H1 (cell line): ENCODE measurements around the gene CD300LB. TPM values are rescaled to one million over a fixed set of nuclear protein-coding genes. Genes with fewer than 3 reads are reported as not detected.

ENCODE experiments used
- CTCF ChIA-PET: fragments of 300-600 bp; sonication (Branson Sonifier 250); formaldehyde crosslinking; loops from one replicate; lab custom pipeline; 2021; ENCODE audit not compliant: partially characterized antibody; lab: Charles Lee
- POLR2A ChIA-PET: fragments of 300-600 bp; sonication (Branson Sonifier 250); formaldehyde crosslinking; loops from one replicate; lab custom pipeline; 2021; ENCODE audit warnings: inconsistent platforms; ENCODE audit not compliant: partially characterized antibody; lab: Charles Lee
- DNase-seq, 2 experiments: peaks; one replicate each; pipeline versions ENCODE4 v3.0.0 to v3.0.0-alpha.2; 2010 to 2022; ENCODE audit warnings: low spot score in 2 of 2, low read depth in 1 of 2, mixed read lengths in 1 of 2
- FAIRE-seq: peaks from 2 replicates; lab custom pipeline; 2011; peaks lifted over from hg19 to GRCh38; lab: Jason Lieb, UNC
- H2AFZ ChIP-seq: 2 replicates; pipeline ENCODE4 v1.8.1; 2012; ENCODE audit warnings: low read length, inconsistent platforms
- H2AK5ac ChIP-seq: 2 replicates; pipeline ENCODE4 v1.6.1; 2013; ENCODE audit warnings: low read depth, low read length
- H2BK120ac ChIP-seq: replicated peaks from 2 replicates; pipeline ENCODE3; 2013; ENCODE audit warnings: low read depth, low read length, inconsistent platforms
- H2BK12ac ChIP-seq: 2 replicates; pipeline ENCODE4 v1.6.1; 2013; ENCODE audit warnings: low read depth, low read length
- H2BK15ac ChIP-seq: 2 replicates; pipeline ENCODE4 v1.6.1; 2013; ENCODE audit warnings: low read length
- H2BK20ac ChIP-seq: 2 replicates; pipeline ENCODE4 v1.6.1; 2013; ENCODE audit warnings: low read length
- H2BK5ac ChIP-seq: 2 replicates; pipeline ENCODE4 v1.6.1; 2013; ENCODE audit warnings: low read depth, low read length
- H3K14ac ChIP-seq: 2 replicates; pipeline ENCODE4 v1.6.1; 2013; ENCODE audit warnings: inconsistent platforms; ENCODE audit not compliant: insufficient read length
- H3K18ac ChIP-seq: 2 replicates; pipeline ENCODE4 v1.6.1; 2013; ENCODE audit warnings: low read length; ENCODE audit errors: extremely low read depth
- H3K23ac ChIP-seq: 2 replicates; pipeline ENCODE4 v1.6.1; 2013; ENCODE audit warnings: inconsistent platforms; ENCODE audit not compliant: insufficient read length
- H3K23me2 ChIP-seq: 2 replicates; pipeline ENCODE4 v1.6.1; 2013; ENCODE audit warnings: low read depth, low read length
- H3K27ac ChIP-seq: 2 replicates; pipeline ENCODE4 v1.6.1; 2011; ENCODE audit warnings: low read depth, low read length, inconsistent platforms
- H3K27me3 ChIP-seq, 4 experiments: replicated peaks in 1 of 4; 1 replicate in 1 of 4; 2 replicates in 3 of 4; pipeline versions ENCODE4 v1.6.1 to v1.8.1; 2011 to 2013; ENCODE audit warnings: low read length in 3 of 4, mild to moderate bottlenecking in 3 of 4, inconsistent platforms in 2 of 4, mixed read lengths in 2 of 4, moderate library complexity in 1 of 4; ENCODE audit not compliant: control insufficient read depth in 3 of 4, insufficient read depth in 3 of 4; ENCODE audit errors: extremely low read depth in 1 of 4
- H3K36me3 ChIP-seq, 4 experiments: 2 replicates each; pipeline versions ENCODE4 v1.6.1 to v1.8.1; 2011 to 2013; ENCODE audit warnings: mild to moderate bottlenecking in 4 of 4, low read length in 3 of 4, moderate library complexity in 2 of 4, control low read depth in 1 of 4, inconsistent platforms in 1 of 4; ENCODE audit not compliant: insufficient read depth in 4 of 4, control insufficient read depth in 2 of 4
- H3K4ac ChIP-seq: replicated peaks from 2 replicates; pipeline ENCODE3; 2013; ENCODE audit warnings: low read length, low read depth, mixed read lengths, inconsistent platforms; ENCODE audit not compliant: insufficient read length
- H3K4me1 ChIP-seq, 4 experiments: replicated peaks in 1 of 4; 1 replicate in 1 of 4; 2 replicates in 3 of 4; pipeline versions ENCODE4 v1.6.1 to v1.8.1; 2011 to 2013; ENCODE audit warnings: low read length in 3 of 4, inconsistent platforms in 2 of 4, mixed read lengths in 1 of 4; ENCODE audit not compliant: insufficient read depth in 4 of 4, control insufficient read depth in 3 of 4
- H3K4me2 ChIP-seq, 2 experiments: 2 replicates each; pipeline versions ENCODE4 v1.6.1 to v1.8.1; 2011 to 2013; ENCODE audit warnings: low read depth in 2 of 2, low read length in 2 of 2, control low read depth in 1 of 2, inconsistent platforms in 1 of 2, mild to moderate bottlenecking in 1 of 2; ENCODE audit not compliant: insufficient read depth in 1 of 2
- H3K4me3 ChIP-seq, 4 experiments: fragments of 200-600, 300-600 bp in 1 of 4; sonication (generic), shearing (Covaris generic), sonication (Bioruptor Twin) in 1 of 4; 2 replicates each; pipeline versions ENCODE4 v1.5.1 to v1.8.1; 2011 to 2016; ENCODE audit warnings: low read length in 4 of 4, low read depth in 3 of 4, control low read depth in 2 of 4, inconsistent platforms in 2 of 4, mild to moderate bottlenecking in 2 of 4, mixed read lengths in 1 of 4, moderate library complexity in 1 of 4; ENCODE audit not compliant: insufficient read depth in 2 of 4; ENCODE audit errors: extremely low read depth in 1 of 4
- H3K56ac ChIP-seq: replicated peaks from 2 replicates; pipeline ENCODE3; 2013; ENCODE audit warnings: low read depth, mild to moderate bottlenecking, mixed read lengths, low read length, inconsistent platforms; ENCODE audit not compliant: insufficient read length
- H3K79me1 ChIP-seq: 2 replicates; pipeline ENCODE4 v1.6.1; 2013; ENCODE audit warnings: low read depth, low read length, control low read depth
- H3K79me2 ChIP-seq, 2 experiments: 2 replicates each; pipeline versions ENCODE4 v1.6.1 to v1.8.1; 2012 to 2013; ENCODE audit warnings: low read length in 2 of 2, mild to moderate bottlenecking in 2 of 2, inconsistent platforms in 1 of 2; ENCODE audit not compliant: insufficient read depth in 2 of 2, control insufficient read depth in 1 of 2
- H3K9ac ChIP-seq, 4 experiments: replicated peaks in 1 of 4; 1 replicate in 1 of 4; 2 replicates in 3 of 4; pipeline versions ENCODE4 v1.6.1 to v1.8.1; 2011 to 2013; ENCODE audit warnings: low read depth in 3 of 4, low read length in 3 of 4, control low read depth in 2 of 4, mild to moderate bottlenecking in 2 of 4, moderate library complexity in 2 of 4, inconsistent platforms in 1 of 4; ENCODE audit errors: extremely low read depth in 1 of 4
- H3K9me3 ChIP-seq, 2 experiments: 2 replicates each; pipeline versions ENCODE4 v1.6.1 to v1.8.1; 2012 to 2013; ENCODE audit warnings: mild to moderate bottlenecking in 2 of 2, moderate library complexity in 2 of 2, control low read depth in 1 of 2, inconsistent platforms in 1 of 2, low read depth in 1 of 2, low read length in 1 of 2, mixed read lengths in 1 of 2; ENCODE audit not compliant: insufficient read depth in 2 of 2
- H4K20me1 ChIP-seq, 2 experiments: replicated peaks in 1 of 2; 2 replicates each; pipeline versions ENCODE3 to v1.8.1; 2011 to 2013; ENCODE audit warnings: inconsistent platforms in 2 of 2, low read length in 2 of 2, mild to moderate bottlenecking in 1 of 2; ENCODE audit not compliant: insufficient read depth in 2 of 2, control insufficient read depth in 1 of 2
- H4K5ac ChIP-seq: 2 replicates; pipeline ENCODE4 v1.6.1; 2013; ENCODE audit warnings: low read length, low read depth, mixed read lengths, inconsistent platforms; ENCODE audit not compliant: insufficient read length
- H4K8ac ChIP-seq: 2 replicates; pipeline ENCODE4 v1.8.0; 2013; ENCODE audit warnings: mild to moderate bottlenecking, moderate library complexity, low read length, inconsistent platforms; ENCODE audit not compliant: insufficient read depth; ENCODE audit errors: extremely low read depth
- H4K91ac ChIP-seq: replicated peaks from 2 replicates; pipeline ENCODE3; 2013; ENCODE audit warnings: low read length, mixed read lengths, inconsistent platforms; ENCODE audit not compliant: insufficient read length
- CTBP2 ChIP-seq: IDR thresholded peaks from 2 replicates; pipeline ENCODE4 v1.7.0; 2011; ENCODE audit warnings: borderline replicate concordance, mild to moderate bottlenecking, moderate library complexity, mixed read lengths, low read length; ENCODE audit not compliant: insufficient read depth, insufficient read length
- CTCF ChIP-seq, 3 experiments: IDR thresholded peaks; 1 replicate in 2 of 3; 2 replicates in 1 of 3; pipeline versions ENCODE4 v1.5.1 to v1.6.1; 2011; ENCODE audit warnings: low read length in 3 of 3, mild to moderate bottlenecking in 3 of 3, inconsistent platforms in 2 of 3, low read depth in 1 of 3, moderate library complexity in 1 of 3; ENCODE audit not compliant: insufficient read depth in 1 of 3; ENCODE audit errors: control extremely low read depth in 1 of 3
- KDM5A ChIP-seq: fragments of 200-600 bp; IDR thresholded peaks from 2 replicates; pipeline ENCODE4 v1.7.1; 2012; ENCODE audit warnings: mild to moderate bottlenecking, low read length, inconsistent platforms, mixed read lengths
- NANOG ChIP-seq: IDR thresholded peaks from 2 replicates; pipeline ENCODE4 v1.6.1; 2011; ENCODE audit warnings: low read length, low read depth, mild to moderate bottlenecking, inconsistent platforms; ENCODE audit not compliant: insufficient read depth, poor library complexity, severe bottlenecking
- POLR2AphosphoS5 ChIP-seq: IDR thresholded peaks from 2 replicates; pipeline ENCODE4 v1.6.1; 2011; ENCODE audit warnings: low read depth, low read length
- TAF7 ChIP-seq: optimal IDR thresholded peaks from 2 replicates; pipeline ENCODE3; 2011; ENCODE audit warnings: low read depth, mild to moderate bottlenecking, inconsistent platforms, low read length, moderate library complexity, borderline replicate concordance
- ZNF274 ChIP-seq: IDR thresholded peaks from 2 replicates; pipeline ENCODE4 v1.7.0; 2012; ENCODE audit warnings: low read length, borderline replicate concordance; ENCODE audit errors: extremely low read depth
- WGBS, 2 experiments: shearing (Covaris generic) in 1 of 2; methylation state at CpG; one replicate each; pipeline versions ENCODE4 v1.1.6 to v1.1.7; 2013 to 2015; ENCODE audit warnings: low lambda C conversion rate in 2 of 2, mixed read lengths in 2 of 2, inconsistent platforms in 1 of 2, low coverage in 1 of 2, missing lambda C conversion rate in 1 of 2; ENCODE audit not compliant: insufficient replicate concordance in 2 of 2, insufficient coverage in 1 of 2, insufficient read length in 1 of 2; ENCODE audit errors: extremely low coverage in 1 of 2, missing lambda C conversion rate in 1 of 2; 5-methylcytosine and 5-hydroxymethylcytosine counted together
- polyA plus RNA-seq, 7 experiments: library from polyadenylated mRNA; depleted of rRNA in 3 of 7; stranded (reverse) in 5 of 7; unstranded in 2 of 7; fragments of >200 nt in 5 of 7; fragments of 200-250 nt in 2 of 7; gene quantifications; 1 replicate in 5 of 7; 2 replicates in 1 of 7; 4 replicates in 1 of 7; pipeline versions ENCODE4 v1.2.1 to v1.2.3, GENCODE V29; 2011 to 2013; ENCODE audit warnings: missing spikeins in 2 of 7, mixed read lengths in 2 of 7
- total RNA-seq: library from RNA; stranded (reverse); fragmentation: NEBNext Ultra II Directional; extraction: Animal tissue kit (Norgen Biotek cat#: 25700); gene quantifications from 2 replicates; pipeline ENCODE4 v1.2.1, GENCODE V29; 2021

Gene CD300LB
- total and polyA plus RNA-seq, 2 of the 8 experiments (the other 6 are each of a cell fraction or from before 2014, with no cell fraction given) = not detected

DNA sequence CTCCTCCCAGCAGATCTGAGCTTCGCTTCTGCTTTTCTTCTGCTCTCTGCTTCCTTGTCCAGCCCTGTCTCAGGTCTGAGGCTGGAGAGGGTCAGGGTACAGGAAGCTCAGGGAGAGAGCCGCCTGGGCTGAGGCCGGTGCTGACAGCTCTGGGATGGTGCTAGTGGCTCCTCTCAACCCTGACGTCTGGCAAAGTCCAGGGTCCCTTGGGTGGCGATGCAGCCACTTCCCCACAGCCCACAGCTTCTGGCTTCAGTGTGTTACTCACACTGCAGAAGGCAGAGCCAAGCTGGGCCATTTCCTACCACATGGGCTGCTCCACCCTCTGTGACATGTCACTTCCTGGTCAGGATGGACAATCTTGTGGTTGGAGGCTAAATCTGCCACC, 14.6 kb upstream of the CD300LB start, which contains the start of gene CD300C:
CD300C (minus strand) TSS at position 273 of the 388 bp plus-strand sequence. CDS start 333 bp downstream, outside the sequence.
- no peaks in the 10 kb centered on the region; a peak in 1 of 7 replicates for H3K27me3 ChIP-seq
- H3K9me3 ChIP-seq = no peaks in the 10 kb centered on the region
- ChIA-PET CTCF (interaction anchor here (0.8 kb wide), 1 partner anchor 57 kb away, joined by 3 read pairs; no protein-coding TSS in a partner anchor), POLR2A (no interaction called here)
- peak within 1 kb of the TSS; percentile 82; the same call in 1 of the 2 replicates for H2BK5ac ChIP-seq
- H3K27ac ChIP-seq = no peak within 1 kb of the TSS
- H2AFZ ChIP-seq = no peak within 1 kb of the TSS
- H3K79me2 ChIP-seq = no peaks in the 10 kb centered on the region
- no peak within 1 kb of the TSS for H3K56ac ChIP-seq
- DNase-seq (no peak), FAIRE-seq (no peak)
- H3K23me2 ChIP-seq = 0 out of 2 replicates have a peak, but pooled peaks cover 2% of the 10 kb centered on the region
- H4K8ac ChIP-seq = no peak within 1 kb of the TSS; the same call in none of the 2 replicates
- H2BK120ac ChIP-seq = no peak within 1 kb of the TSS
- H4K91ac ChIP-seq = peak within 1 kb of the TSS; percentile 89
- peak within 1 kb of the TSS; percentile 30; the same call in 1 of the 2 replicates for H2BK12ac ChIP-seq
- no peaks in the 10 kb centered on the region for H3K36me3 ChIP-seq
- WGBS, 2 experiments = 69% methylated on average over 5 of the region's 5 CpGs; no CpG with 5 or more reads in 1 of the 2 experiments
- H2AK5ac ChIP-seq = peak within 1 kb of the TSS; percentile 79; the same call in 1 of the 2 replicates
- no peak within 1 kb of the TSS for H3K4me2 ChIP-seq
- no peak within 1 kb of the TSS for H3K14ac ChIP-seq
- H4K5ac ChIP-seq = no peak within 1 kb of the TSS
- no peaks in the 10 kb centered on the region; the same call in 1 of the 2 replicates for H3K79me1 ChIP-seq
- H2BK15ac ChIP-seq = peak within 1 kb of the TSS; percentile 97; the same call in 1 of the 2 replicates
- no peak within 1 kb of the TSS for H3K4ac ChIP-seq
- no peak within 1 kb of the TSS for H3K18ac ChIP-seq
- H3K9ac ChIP-seq = no peak within 1 kb of the TSS
- H3K4me3 ChIP-seq = no peak within 1 kb of the TSS
- H3K4me1 ChIP-seq = no peaks in the 10 kb centered on the region
- H2BK20ac ChIP-seq = no peak within 1 kb of the TSS
- H3K23ac ChIP-seq = no peak within 1 kb of the TSS
- H4K20me1 ChIP-seq = peaks cover 0 to 2% of the 10 kb centered on the region in 2 experiments
- TF ChIP-seq CTCF (IDR thresholded peaks at IDR 0.05; ENCODE audit: control extremely low read depth in 1 of 3, insufficient read depth in 1 of 3, low read depth in 1 of 3, low read length in 3 of 3) (no peak), TAF7 (no peak), KDM5A (no peak), CTBP2 (no peak), ZNF274 (no peak), POLR2AphosphoS5 (no peak), NANOG (no peak)
